Prostate gland (tissue), 2 donors: Measurements from ENCODE around the gene GRP. TPM values are rescaled to one million over a fixed set of nuclear protein-coding genes. Genes with fewer than 3 reads are reported as not detected.

Experiments
- DNase-seq: peaks from one replicate; pipeline ENCODE4 v3.0.0-alpha.2; 2019; ENCODE audit warnings: low spot score
- H3K27ac ChIP-seq, 2 donors: fragments of 200-600 bp; sonication (generic); 2 replicates each; pipeline ENCODE4 v1.5.1; 2017 to 2019
- H3K27me3 ChIP-seq: fragments of 200-600 bp; sonication (generic); replicated peaks from 2 replicates; pipeline ENCODE4 v1.5.1; 2019; ENCODE audit not compliant: insufficient read depth
- H3K36me3 ChIP-seq, 2 donors: fragments of 200-600 bp; sonication (generic); 1 replicate in 1 of 2; 2 replicates in 1 of 2; pipeline versions ENCODE4 v1.5.1 to v1.8.1; 2017 to 2019
- H3K4me1 ChIP-seq: fragments of 200-600 bp; sonication (generic); replicated peaks from 2 replicates; pipeline ENCODE4 v1.5.1; 2019
- H3K4me3 ChIP-seq, 2 donors: fragments of 200-600 bp; sonication (generic); 2 replicates each; pipeline ENCODE4 v1.5.1; 2017 to 2019
- H3K9me3 ChIP-seq: fragments of 200-600 bp; sonication (generic); 2 replicates; pipeline ENCODE4 v1.5.1; 2017
- POLR2A ChIP-seq: fragments of 450-650 bp; IDR thresholded peaks from one replicate; pipeline ENCODE4 v1.6.1; 2016; ENCODE audit warnings: antibody characterized with exemption, mild to moderate bottlenecking
- POLR2AphosphoS5 ChIP-seq: sonication (generic); formaldehyde crosslinking; IDR thresholded peaks from one replicate; pipeline ENCODE4 v1.6.1; 2017; ENCODE audit warnings: antibody characterized with exemption
- WGBS: methylation state at CpG from one replicate; pipeline ENCODE4 v1.1.5; 2018; 5-methylcytosine and 5-hydroxymethylcytosine counted together
- intact Hi-C: fragments of 100-400 bp; cut with DNase I; formaldehyde crosslinking; loops from one replicate; pipeline ENCODE4 v1.14.2; 2022
- total RNA-seq, 2 donors: library from RNA; depleted of rRNA; stranded (reverse); fragments of >200 nt; gene quantifications; one replicate each; pipeline ENCODE4 v1.1.0, GENCODE V29; 2016
- TF ChIP-seq, protein P1 (sequence below), 4 experiments: fragments of 200-600 bp in 2 of 4; fragments of 450-650 bp in 2 of 4; sonication (generic) in 2 of 4; IDR thresholded peaks; 1 replicate in 3 of 4; 2 replicates in 1 of 4; pipeline ENCODE4 v1.5.1; 2016 to 2019; ENCODE audit warnings: antibody characterized with exemption in 4 of 4, mild to moderate bottlenecking in 2 of 4, moderate library complexity in 2 of 4

The GRP gene
- total RNA-seq, 2 donors from 2014 or later = 1.4 TPM; not detected in 1

DNA sequence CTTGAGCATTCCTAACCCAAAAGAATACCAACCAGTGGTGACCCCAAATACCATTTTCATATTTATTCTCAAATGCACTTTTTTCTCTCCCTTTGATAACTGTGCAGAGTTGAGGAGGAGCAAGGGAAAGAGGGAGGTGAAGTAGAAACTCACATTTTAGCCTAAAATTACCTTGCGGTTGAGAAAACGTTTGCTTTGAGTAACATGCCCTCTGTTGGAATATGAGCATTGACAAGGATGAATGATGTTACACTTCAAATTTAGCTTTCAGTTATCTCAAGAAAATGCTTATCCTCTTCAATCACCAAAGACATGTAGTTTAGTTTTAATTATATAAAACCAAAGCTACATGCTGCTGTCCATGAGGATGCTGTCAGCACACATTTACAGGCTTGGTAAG is 2.4 kb downstream of the GRP start:
- TF ChIP-seq POLR2A (no peak), POLR2AphosphoS5 (no peak)
- TF ChIP-seq, protein P1, sequence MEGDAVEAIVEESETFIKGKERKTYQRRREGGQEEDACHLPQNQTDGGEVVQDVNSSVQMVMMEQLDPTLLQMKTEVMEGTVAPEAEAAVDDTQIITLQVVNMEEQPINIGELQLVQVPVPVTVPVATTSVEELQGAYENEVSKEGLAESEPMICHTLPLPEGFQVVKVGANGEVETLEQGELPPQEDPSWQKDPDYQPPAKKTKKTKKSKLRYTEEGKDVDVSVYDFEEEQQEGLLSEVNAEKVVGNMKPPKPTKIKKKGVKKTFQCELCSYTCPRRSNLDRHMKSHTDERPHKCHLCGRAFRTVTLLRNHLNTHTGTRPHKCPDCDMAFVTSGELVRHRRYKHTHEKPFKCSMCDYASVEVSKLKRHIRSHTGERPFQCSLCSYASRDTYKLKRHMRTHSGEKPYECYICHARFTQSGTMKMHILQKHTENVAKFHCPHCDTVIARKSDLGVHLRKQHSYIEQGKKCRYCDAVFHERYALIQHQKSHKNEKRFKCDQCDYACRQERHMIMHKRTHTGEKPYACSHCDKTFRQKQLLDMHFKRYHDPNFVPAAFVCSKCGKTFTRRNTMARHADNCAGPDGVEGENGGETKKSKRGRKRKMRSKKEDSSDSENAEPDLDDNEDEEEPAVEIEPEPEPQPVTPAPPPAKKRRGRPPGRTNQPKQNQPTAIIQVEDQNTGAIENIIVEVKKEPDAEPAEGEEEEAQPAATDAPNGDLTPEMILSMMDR (IDR thresholded peaks at IDR 0.05) = no peak
- intact Hi-C loops = no loop called here
- H3K4me1 ChIP-seq = peaks cover 8% of the 10 kb centered on the region
- peaks cover 10% of the 10 kb centered on the region for H3K27me3 ChIP-seq
- WGBS = 86% methylated on average over 2 of the region's 2 CpGs
- H3K36me3 ChIP-seq = no peaks in the 10 kb centered on the region
- no peak overlapping the region for H3K27ac ChIP-seq
- H3K4me3 ChIP-seq = no peak overlapping the region
- DNase-seq = no peak
- H3K9me3 ChIP-seq = no peaks in the 10 kb centered on the region

DNA sequence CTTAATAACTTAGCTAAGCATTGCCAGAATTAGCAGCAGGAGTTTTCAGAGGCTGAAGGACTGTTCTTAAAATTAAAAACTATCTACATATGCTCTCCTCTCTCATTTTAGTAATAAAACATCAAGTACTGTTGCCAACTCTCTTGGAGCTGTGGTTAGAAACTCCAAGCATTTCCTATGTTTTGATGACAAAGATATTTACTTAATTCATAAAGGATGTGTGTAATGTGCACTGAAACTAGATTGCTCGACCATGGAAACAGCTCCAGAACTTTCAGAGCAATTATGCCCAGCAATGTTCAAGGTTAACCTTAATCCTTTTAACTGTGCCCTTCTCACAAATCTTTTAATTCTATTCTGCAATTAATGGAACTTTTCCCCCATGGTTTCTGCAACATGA is 8.4 kb downstream of the GRP start:
- H3K9me3 ChIP-seq = no peaks in the 10 kb centered on the region
- DNase-seq = no peak
- TF ChIP-seq POLR2AphosphoS5 (no peak), POLR2A (no peak)
- TF ChIP-seq, protein P1 (IDR thresholded peaks at IDR 0.05) = no peak
- WGBS = 33% methylated on average over 1 of the region's 1 CpG
- intact Hi-C loops = no loop called here
- no peak overlapping the region for H3K4me3 ChIP-seq
- H3K4me1 ChIP-seq = no peaks in the 10 kb centered on the region
- no peaks in the 10 kb centered on the region for H3K36me3 ChIP-seq
- H3K27ac ChIP-seq = no peak overlapping the region
- no peaks in the 10 kb centered on the region for H3K27me3 ChIP-seq

DNA sequence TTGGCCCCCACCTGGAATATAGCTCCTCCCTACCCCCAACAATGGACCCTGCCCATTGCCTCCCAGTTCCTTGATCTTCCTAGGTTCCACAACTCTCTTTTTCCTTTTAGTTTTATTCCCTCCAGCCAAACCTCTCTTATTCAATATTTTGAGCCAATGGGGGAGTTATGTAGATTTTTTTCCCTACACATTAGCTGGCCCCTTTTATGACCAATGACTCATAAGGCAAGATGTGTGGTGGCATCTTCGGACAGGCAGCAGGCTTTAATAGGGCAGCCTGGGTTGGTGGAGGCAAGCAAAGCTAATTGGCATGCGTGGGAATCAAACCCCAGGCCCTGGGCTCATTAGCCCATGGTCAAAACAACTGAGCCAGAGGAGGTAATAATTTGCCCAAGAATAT is 9.2 kb downstream of the GRP start:
- 94% methylated on average over 2 of the region's 2 CpGs for WGBS

DNA sequence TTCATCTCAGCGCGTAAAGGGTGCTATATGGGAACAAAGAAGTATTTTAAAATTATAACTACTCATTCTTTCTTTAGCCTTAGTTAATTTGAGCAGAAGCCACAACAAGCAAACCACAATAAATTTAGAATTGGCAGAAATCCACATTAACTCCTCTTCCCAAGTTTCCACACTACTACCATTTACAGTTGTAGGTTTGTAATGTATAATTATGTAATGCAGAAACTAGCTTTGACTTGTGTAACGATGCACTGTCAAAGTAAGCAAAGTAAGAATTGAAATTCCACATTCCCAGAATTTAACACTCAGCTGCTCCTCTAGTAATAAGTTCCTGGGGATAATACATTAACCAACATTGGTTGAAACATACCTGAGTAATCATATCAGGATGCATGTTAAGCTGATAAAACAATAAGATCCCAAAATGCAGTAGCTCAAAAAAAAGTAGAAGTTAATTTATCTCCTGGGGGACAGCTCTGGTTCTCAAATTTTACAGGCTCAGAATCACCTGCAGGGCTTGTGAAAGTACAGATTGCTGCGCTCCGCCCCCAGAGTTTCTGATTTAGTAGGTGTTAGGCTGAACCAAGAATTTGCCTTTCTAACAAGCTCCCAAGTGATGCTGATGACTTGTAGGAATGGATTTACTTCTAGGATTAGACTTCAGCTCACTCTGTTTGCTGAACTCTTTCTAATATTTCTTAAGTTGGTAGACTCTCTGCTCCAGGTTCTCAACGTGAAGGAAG is 9.9 kb downstream of the GRP start:
- Histone ChIP-seq H3K4me1 (no peaks in the 10 kb centered on the region), H3K4me3 (no peak overlapping the region), H3K36me3 (no peaks in the 10 kb centered on the region), H3K9me3 (no peaks in the 10 kb centered on the region), H3K27ac (no peak overlapping the region), H3K27me3 (no peaks in the 10 kb centered on the region)
- TF ChIP-seq, protein P1 (IDR thresholded peaks at IDR 0.05) = no peak
- TF ChIP-seq POLR2AphosphoS5 (no peak), POLR2A (no peak)
- 51% methylated on average over 6 of the region's 6 CpGs for WGBS
- intact Hi-C loops = no loop called here
- no peak for DNase-seq

More for the DNA sequence above, 9.2 kb downstream of the GRP start:
- Histone ChIP-seq H3K4me3 (no peak overlapping the region), H3K27ac (no peak overlapping the region), H3K4me1 (no peaks in the 10 kb centered on the region), H3K27me3 (no peaks in the 10 kb centered on the region), H3K9me3 (no peaks in the 10 kb centered on the region), H3K36me3 (no peaks in the 10 kb centered on the region)
- no peak for TF ChIP-seq POLR2A
- TF ChIP-seq POLR2AphosphoS5 = no peak
- TF ChIP-seq, protein P1 (IDR thresholded peaks at IDR 0.05) = no peak
- intact Hi-C loops = no loop called here
- DNase-seq = no peak

DNA sequence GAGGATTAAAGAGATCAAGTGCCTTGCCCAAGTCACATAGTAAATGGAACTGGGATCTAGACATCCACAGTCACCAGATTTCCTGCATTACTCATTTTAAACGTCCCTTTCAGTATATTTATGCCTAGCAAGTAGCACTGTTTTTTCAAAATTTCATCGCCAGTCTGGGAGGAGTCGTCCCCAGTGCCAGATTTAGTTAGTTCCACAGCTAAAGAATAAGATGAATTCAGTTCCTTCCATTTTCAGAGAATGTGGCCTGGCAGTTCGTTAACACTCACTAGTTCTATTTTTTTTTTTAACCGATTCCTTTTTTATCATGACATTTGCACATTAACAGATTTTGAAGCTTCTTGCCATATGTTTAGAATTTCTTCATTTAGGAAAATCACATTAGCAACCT is 11.2 kb downstream of the GRP start:
- Histone ChIP-seq H3K27ac (no peak overlapping the region), H3K36me3 (no peaks in the 10 kb centered on the region), H3K4me3 (no peak overlapping the region), H3K27me3 (no peaks in the 10 kb centered on the region), H3K9me3 (no peaks in the 10 kb centered on the region), H3K4me1 (no peaks in the 10 kb centered on the region)
- TF ChIP-seq, protein P1 (IDR thresholded peaks at IDR 0.05) = no peak
- no peak for TF ChIP-seq POLR2AphosphoS5
- no peak for TF ChIP-seq POLR2A
- WGBS = 85% methylated on average over 5 of the region's 5 CpGs
- no peak for DNase-seq
- intact Hi-C loops = no loop called here
